Suprapubic skin (tissue), 4 donors: ENCODE measurements around the gene NSD1. TPM values are rescaled to one million over a fixed set of nuclear protein-coding genes. Genes with fewer than 3 reads are reported as not detected.

Experiments
- DNase-seq, 2 donors: peaks; one replicate each; pipeline ENCODE4 v3.0.0-alpha.2; 2019; ENCODE audit warnings: low spot score in 2 of 2
- H3K27ac ChIP-seq: fragments of 200-600 bp; sonication (generic); one replicate; pipeline ENCODE4 v1.5.1; 2019
- H3K27me3 ChIP-seq: fragments of 200-600 bp; sonication (generic); one replicate; pipeline ENCODE4 v1.5.1; 2019
- H3K36me3 ChIP-seq: fragments of 200-600 bp; sonication (generic); one replicate; pipeline ENCODE4 v1.5.1; 2019
- H3K4me1 ChIP-seq: fragments of 200-600 bp; sonication (generic); one replicate; pipeline ENCODE4 v1.5.1; 2019
- H3K4me3 ChIP-seq: fragments of 200-600 bp; sonication (generic); one replicate; pipeline ENCODE4 v1.5.1; 2019; ENCODE audit warnings: mild to moderate bottlenecking
- H3K9me3 ChIP-seq: fragments of 200-600 bp; sonication (generic); one replicate; pipeline ENCODE4 v1.5.1; 2019
- EP300 ChIP-seq: sonication (generic); formaldehyde crosslinking; IDR thresholded peaks from one replicate; pipeline ENCODE4 v1.6.1; 2017; ENCODE audit warnings: antibody characterized with exemption
- POLR2A ChIP-seq, 2 donors: fragments of 450-650 bp; IDR thresholded peaks; one replicate each; pipeline ENCODE4 v1.6.1; 2017; ENCODE audit warnings: antibody characterized with exemption in 2 of 2, mild to moderate bottlenecking in 2 of 2, moderate library complexity in 2 of 2
- POLR2AphosphoS5 ChIP-seq, 3 donors: sonication (generic); formaldehyde crosslinking; IDR thresholded peaks; one replicate each; pipeline ENCODE4 v1.6.1; 2017; ENCODE audit warnings: antibody characterized with exemption in 3 of 3
- WGBS: methylation state at CpG from one replicate; pipeline ENCODE4 v1.1.5; 2018; 5-methylcytosine and 5-hydroxymethylcytosine counted together
- total RNA-seq, 4 donors: library from RNA; depleted of rRNA; stranded (reverse); fragments of >200 nt; gene quantifications; one replicate each; pipeline ENCODE4 v1.1.0, GENCODE V29; 2016
- TF ChIP-seq, protein P1 (sequence below), 2 donors: fragments of 200-600 bp in 1 of 2; fragments of 450-650 bp in 1 of 2; sonication (generic) in 1 of 2; IDR thresholded peaks; one replicate each; pipeline ENCODE4 v1.5.1; 2016 to 2019; ENCODE audit warnings: antibody characterized with exemption in 2 of 2, mild to moderate bottlenecking in 1 of 2, moderate library complexity in 1 of 2

NSD1 gene
- total RNA-seq, 4 donors from 2014 or later, result 36.0 to 67.9 (median 51.3) TPM

GRCh38 chr5:177105691-177106476, 27.7 kb upstream of the NSD1 start:
- TF ChIP-seq POLR2AphosphoS5 (IDR thresholded peaks at IDR 0.05) (no peak), POLR2A (IDR thresholded peaks at IDR 0.05) (no peak), EP300 (no peak)
- TF ChIP-seq, protein P1, sequence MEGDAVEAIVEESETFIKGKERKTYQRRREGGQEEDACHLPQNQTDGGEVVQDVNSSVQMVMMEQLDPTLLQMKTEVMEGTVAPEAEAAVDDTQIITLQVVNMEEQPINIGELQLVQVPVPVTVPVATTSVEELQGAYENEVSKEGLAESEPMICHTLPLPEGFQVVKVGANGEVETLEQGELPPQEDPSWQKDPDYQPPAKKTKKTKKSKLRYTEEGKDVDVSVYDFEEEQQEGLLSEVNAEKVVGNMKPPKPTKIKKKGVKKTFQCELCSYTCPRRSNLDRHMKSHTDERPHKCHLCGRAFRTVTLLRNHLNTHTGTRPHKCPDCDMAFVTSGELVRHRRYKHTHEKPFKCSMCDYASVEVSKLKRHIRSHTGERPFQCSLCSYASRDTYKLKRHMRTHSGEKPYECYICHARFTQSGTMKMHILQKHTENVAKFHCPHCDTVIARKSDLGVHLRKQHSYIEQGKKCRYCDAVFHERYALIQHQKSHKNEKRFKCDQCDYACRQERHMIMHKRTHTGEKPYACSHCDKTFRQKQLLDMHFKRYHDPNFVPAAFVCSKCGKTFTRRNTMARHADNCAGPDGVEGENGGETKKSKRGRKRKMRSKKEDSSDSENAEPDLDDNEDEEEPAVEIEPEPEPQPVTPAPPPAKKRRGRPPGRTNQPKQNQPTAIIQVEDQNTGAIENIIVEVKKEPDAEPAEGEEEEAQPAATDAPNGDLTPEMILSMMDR (IDR thresholded peaks at IDR 0.05), result no peak
- WGBS, result 80% methylated on average over 24 of the region's 24 CpGs
- H3K9me3 ChIP-seq, result no peaks in the 10 kb centered on the region
- no peaks in the 10 kb centered on the region for H3K36me3 ChIP-seq
- H3K4me3 ChIP-seq, result no peak overlapping the region
- no peaks in the 10 kb centered on the region for H3K4me1 ChIP-seq
- DNase-seq, result no peak
- H3K27me3 ChIP-seq, result peaks cover 3% of the 10 kb centered on the region
- H3K27ac ChIP-seq, result no peak overlapping the region

DNA sequence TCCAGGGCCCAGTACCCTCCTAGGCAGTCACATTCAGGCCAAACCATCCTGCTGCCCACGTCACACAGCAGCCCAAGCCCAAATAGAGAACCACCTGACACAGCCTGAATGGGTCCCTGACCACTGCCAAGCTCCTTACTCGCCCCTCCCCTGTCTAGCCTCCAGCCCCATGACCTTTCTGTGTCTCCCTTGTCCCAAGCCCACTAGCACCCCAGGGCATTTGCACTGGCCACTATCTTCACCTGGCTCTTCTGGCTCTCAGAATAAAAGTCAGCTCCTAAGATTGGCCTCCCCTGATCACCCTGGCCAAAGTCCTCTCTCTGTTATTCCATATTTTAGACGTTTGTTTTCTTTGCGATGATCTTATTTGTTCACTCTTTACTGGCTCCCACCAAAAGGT, 26.4 kb upstream of the NSD1 start:
- Histone ChIP-seq H3K27me3 (peaks cover 3% of the 10 kb centered on the region), H3K27ac (no peak overlapping the region), H3K4me1 (peaks cover 2% of the 10 kb centered on the region), H3K9me3 (no peaks in the 10 kb centered on the region), H3K4me3 (no peak overlapping the region), H3K36me3 (no peaks in the 10 kb centered on the region)
- 73% methylated on average over 4 of the region's 4 CpGs for WGBS
- no peak for DNase-seq
- TF ChIP-seq EP300 (no peak), POLR2A (IDR thresholded peaks at IDR 0.05) (no peak), POLR2AphosphoS5 (IDR thresholded peaks at IDR 0.05) (no peak)
- TF ChIP-seq, protein P1 (IDR thresholded peaks at IDR 0.05), result no peak

- Histone ChIP-seq H3K4me3 (no peak overlapping the region), H3K9me3 (no peaks in the 10 kb centered on the region), H3K27ac (no peak overlapping the region), H3K4me1 (peaks cover 5% of the 10 kb centered on the region), H3K27me3 (no peaks in the 10 kb centered on the region), H3K36me3 (no peaks in the 10 kb centered on the region)
- 67% methylated on average over 9 of the region's 9 CpGs for WGBS
- TF ChIP-seq POLR2AphosphoS5 (IDR thresholded peaks at IDR 0.05) (no peak), POLR2A (IDR thresholded peaks at IDR 0.05) (no peak), EP300 (no peak)
- TF ChIP-seq, protein P1 (IDR thresholded peaks at IDR 0.05), result no peak
- DNase-seq, result no peak
These were observed 23.8 kb upstream of the NSD1 start for GRCh38 chr5:177109810-177110209.

- Histone ChIP-seq H3K9me3 (no peaks in the 10 kb centered on the region), H3K36me3 (no peaks in the 10 kb centered on the region), H3K4me3 (no peak overlapping the region), H3K27me3 (no peaks in the 10 kb centered on the region), H3K27ac (no peak overlapping the region), H3K4me1 (peaks cover 9% of the 10 kb centered on the region)
- 25% methylated on average over 12 of the region's 12 CpGs for WGBS
- no peak for TF ChIP-seq EP300
- TF ChIP-seq, protein P1 (IDR thresholded peaks at IDR 0.05), result peak; percentile 69 to 92
- no peak for TF ChIP-seq POLR2A (IDR thresholded peaks at IDR 0.05)
- TF ChIP-seq POLR2AphosphoS5 (IDR thresholded peaks at IDR 0.05), result no peak
- DNase-seq, result no peak
These were observed 21.7 kb upstream of the NSD1 start for GRCh38 chr5:177111720-177112394.

DNA sequence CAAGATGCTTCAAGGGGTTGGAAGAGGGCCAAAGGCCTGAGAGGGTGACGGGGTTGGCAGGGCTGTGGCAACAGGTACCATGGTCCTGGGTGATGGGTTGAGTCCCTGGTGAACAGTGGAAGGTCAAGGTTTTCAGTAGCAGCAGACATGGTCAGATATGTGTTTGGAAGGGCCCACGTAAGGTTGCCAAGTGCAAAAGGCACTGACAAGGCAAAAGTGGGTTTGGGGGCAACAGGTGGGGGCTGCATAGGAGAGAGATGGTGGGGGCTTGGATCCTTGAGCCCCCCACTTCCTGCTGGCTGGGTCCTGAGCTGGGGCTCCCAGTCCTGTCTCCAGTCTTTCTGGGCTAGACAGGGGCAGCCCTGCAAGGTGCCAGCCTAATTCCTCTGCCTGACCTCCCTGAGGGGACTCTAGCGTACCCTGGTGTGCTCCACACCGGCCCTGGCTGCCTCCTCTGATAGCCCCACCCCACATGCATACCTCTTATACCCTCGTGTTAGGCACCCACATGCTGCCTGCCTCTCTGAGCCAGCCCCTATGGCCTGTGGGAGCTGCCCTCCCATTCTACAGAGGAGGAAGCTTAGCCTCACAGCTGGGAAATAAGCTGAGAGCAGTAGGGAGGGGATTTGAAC, 20.9 kb upstream of the NSD1 start:
- H3K27ac ChIP-seq, result no peak overlapping the region
- no peak for TF ChIP-seq POLR2A (IDR thresholded peaks at IDR 0.05)
- no peak for TF ChIP-seq POLR2AphosphoS5 (IDR thresholded peaks at IDR 0.05)
- TF ChIP-seq, protein P1 (IDR thresholded peaks at IDR 0.05), result no peak
- no peak for TF ChIP-seq EP300
- peaks cover 13% of the 10 kb centered on the region for H3K4me1 ChIP-seq
- 71% methylated on average over 5 of the region's 5 CpGs for WGBS
- no peaks in the 10 kb centered on the region for H3K27me3 ChIP-seq
- H3K9me3 ChIP-seq, result no peaks in the 10 kb centered on the region
- no peak overlapping the region for H3K4me3 ChIP-seq
- H3K36me3 ChIP-seq, result no peaks in the 10 kb centered on the region
- no peak for DNase-seq
